WERI-Rb-1 (cell line): ENCODE results near the gene GPANK1.

Experiments used
- DNase-seq: peaks from one replicate; pipeline ENCODE4 v3.0.0-alpha.2; 2020
- H3K27ac ChIP-seq: fragments of 250-450 bp; sonication (Bioruptor Pico); 2 replicates; pipeline ENCODE4 v1.5.1; 2020; ENCODE audit warnings: mild to moderate bottlenecking, moderate library complexity
- H3K27me3 ChIP-seq: fragments of 250-450 bp; sonication (Bioruptor Pico); 2 replicates; pipeline ENCODE4 v1.5.1; 2021; ENCODE audit warnings: mild to moderate bottlenecking, low read depth, moderate library complexity; ENCODE audit not compliant: insufficient read depth, severe bottlenecking
- H3K36me3 ChIP-seq: fragments of 250-450 bp; sonication (Bioruptor Pico); 2 replicates; pipeline ENCODE4 v1.5.1; 2020; ENCODE audit warnings: mild to moderate bottlenecking, moderate library complexity
- H3K4me3 ChIP-seq: 2 replicates; pipeline ENCODE4 v1.5.1; 2011; ENCODE audit warnings: low read depth, mild to moderate bottlenecking, control low read depth, low read length
- H3K9me3 ChIP-seq: fragments of 250-450 bp; sonication (Bioruptor Pico); 2 replicates; pipeline ENCODE4 v1.5.1; 2021; ENCODE audit warnings: mild to moderate bottlenecking, moderate library complexity; ENCODE audit not compliant: severe bottlenecking
- TF ChIP-seq, protein P1 (sequence below): IDR thresholded peaks from 2 replicates; pipeline ENCODE4 v1.5.1; 2011; ENCODE audit warnings: low read depth, mild to moderate bottlenecking, control low read depth, inconsistent platforms, low read length

GPANK1 gene

GRCh38 chr6:31663126-31663960 lies 1.5 kb downstream of the GPANK1 start:
- no peaks in the 10 kb centered on the region for H3K27me3 ChIP-seq
- TF ChIP-seq, protein P1, sequence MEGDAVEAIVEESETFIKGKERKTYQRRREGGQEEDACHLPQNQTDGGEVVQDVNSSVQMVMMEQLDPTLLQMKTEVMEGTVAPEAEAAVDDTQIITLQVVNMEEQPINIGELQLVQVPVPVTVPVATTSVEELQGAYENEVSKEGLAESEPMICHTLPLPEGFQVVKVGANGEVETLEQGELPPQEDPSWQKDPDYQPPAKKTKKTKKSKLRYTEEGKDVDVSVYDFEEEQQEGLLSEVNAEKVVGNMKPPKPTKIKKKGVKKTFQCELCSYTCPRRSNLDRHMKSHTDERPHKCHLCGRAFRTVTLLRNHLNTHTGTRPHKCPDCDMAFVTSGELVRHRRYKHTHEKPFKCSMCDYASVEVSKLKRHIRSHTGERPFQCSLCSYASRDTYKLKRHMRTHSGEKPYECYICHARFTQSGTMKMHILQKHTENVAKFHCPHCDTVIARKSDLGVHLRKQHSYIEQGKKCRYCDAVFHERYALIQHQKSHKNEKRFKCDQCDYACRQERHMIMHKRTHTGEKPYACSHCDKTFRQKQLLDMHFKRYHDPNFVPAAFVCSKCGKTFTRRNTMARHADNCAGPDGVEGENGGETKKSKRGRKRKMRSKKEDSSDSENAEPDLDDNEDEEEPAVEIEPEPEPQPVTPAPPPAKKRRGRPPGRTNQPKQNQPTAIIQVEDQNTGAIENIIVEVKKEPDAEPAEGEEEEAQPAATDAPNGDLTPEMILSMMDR, result no peak

GRCh38 chr6:31662124-31662723 lies 2.6 kb downstream of the GPANK1 start:
- H3K9me3 ChIP-seq, result no peaks in the 10 kb centered on the region
- no peak overlapping the region; the same call in 1 of the 2 replicates for H3K27ac ChIP-seq
- TF ChIP-seq, protein P1, result no peak
- H3K4me3 ChIP-seq, result no peak overlapping the region
- peaks cover 65% of the 10 kb centered on the region for H3K36me3 ChIP-seq
- no peak for DNase-seq
- no peaks in the 10 kb centered on the region for H3K27me3 ChIP-seq

More at GRCh38 chr6:31663126-31663960, 1.5 kb downstream of the GPANK1 start:
- H3K4me3 ChIP-seq, result peak overlapping the region; percentile 79; the same call in 1 of the 2 replicates
- DNase-seq, result no peak
- H3K27ac ChIP-seq, result peak overlapping the region; percentile 99
- H3K9me3 ChIP-seq, result no peaks in the 10 kb centered on the region
- H3K36me3 ChIP-seq, result peaks cover 67% of the 10 kb centered on the region

GRCh38 chr6:31661262-31662123 lies 3.3 kb downstream of the GPANK1 start:
- Histone ChIP-seq H3K27me3 (no peaks in the 10 kb centered on the region), H3K4me3 (peak overlapping the region; percentile 88), H3K27ac (peak overlapping the region; percentile 79), H3K9me3 (no peaks in the 10 kb centered on the region), H3K36me3 (peaks cover 59% of the 10 kb centered on the region)
- TF ChIP-seq, protein P1, result no peak
- no peak for DNase-seq

DNA sequence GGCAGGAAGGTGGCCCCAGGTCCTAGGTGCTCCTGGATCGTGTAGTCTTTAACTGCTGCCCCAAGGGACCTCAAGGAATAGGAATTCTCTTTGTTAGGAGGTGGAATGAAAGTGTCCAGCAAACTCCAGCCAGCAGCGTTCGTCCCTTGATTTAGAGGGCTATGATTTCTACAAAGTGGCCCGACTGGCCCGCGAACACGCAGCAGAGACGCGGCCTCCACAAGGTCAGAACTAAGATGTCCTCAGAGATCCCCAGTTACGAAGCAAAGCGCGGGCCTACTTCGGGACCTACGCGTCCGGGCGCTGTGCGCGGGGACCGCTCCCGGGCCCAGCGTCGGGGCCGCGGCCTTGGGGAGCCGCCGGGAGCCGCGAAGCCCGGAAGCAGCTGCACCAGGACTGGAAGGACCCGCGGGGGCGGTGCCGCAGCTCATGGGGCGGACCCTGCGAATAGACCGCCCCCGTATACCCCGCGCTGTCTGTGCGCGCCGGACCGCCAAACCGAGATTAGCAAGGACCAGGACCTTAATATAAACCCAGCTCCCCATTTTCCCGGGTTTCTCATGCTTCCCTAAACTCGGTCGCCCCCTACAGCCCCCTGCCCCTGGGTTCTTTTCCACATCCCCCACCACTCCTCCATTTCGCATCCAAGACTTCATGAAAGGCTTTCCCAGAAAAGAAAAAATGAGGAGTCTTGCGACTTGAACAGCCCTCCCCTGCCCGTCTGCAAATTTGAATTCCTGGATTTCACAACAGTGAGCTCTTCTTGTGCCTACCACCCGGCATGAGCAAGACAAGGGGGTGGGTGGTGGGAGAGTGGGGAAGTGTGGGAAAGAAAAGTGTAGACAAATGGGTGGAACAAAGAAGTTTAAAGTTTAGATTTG lies 4.2 kb downstream of the GPANK1 start, which contains the start of gene C6orf47:
Gene C6orf47, minus strand, starts transcription at position 398 of the 881 bp plus-strand sequence. CDS start 831 bp downstream, outside the sequence.
- Histone ChIP-seq H3K9me3 (no peaks in the 10 kb centered on the region), H3K36me3 (peaks cover 56% of the 10 kb centered on the region), H3K4me3 (peak within 1 kb of the TSS; percentile 88), H3K27me3 (no peaks in the 10 kb centered on the region), H3K27ac (peak within 1 kb of the TSS; percentile 79)
- peak; percentile 96 for DNase-seq
- TF ChIP-seq, protein P1, result no peak
